Aorta (tissue), 5 donors: ENCODE measurements around the gene ALPG. TPM values are rescaled to one million over a fixed set of nuclear protein-coding genes. Genes with fewer than 3 reads are reported as not detected.
"Not testable (repeated sequence)": the region's sequence is repeated elsewhere in the genome, so short reads cannot be mapped to it uniquely, and the experiment has no call there.

Experiments
- ATAC-seq: fragments of 200-7000 bp; cut with Tn5 transposase; one replicate; pipeline ENCODE4 v1.9.1; 2022; ENCODE audit warnings: moderate library complexity; ENCODE audit not compliant: low FRiP score
- DNase-seq, 2 donors: peaks; one replicate each; pipeline ENCODE4 v3.0.0-alpha.2; 2020
- H3K27ac ChIP-seq, 2 donors: one replicate each; pipeline ENCODE4 v1.5.1; 2013; ENCODE audit warnings: low read length in 2 of 2, mild to moderate bottlenecking in 2 of 2, moderate library complexity in 2 of 2, control low read depth in 1 of 2, inconsistent platforms in 1 of 2, low read depth in 1 of 2
- H3K27me3 ChIP-seq, 2 donors: one replicate each; pipeline ENCODE4 v1.6.1; 2013; ENCODE audit warnings: control low read depth in 1 of 2, low read length in 1 of 2, mild to moderate bottlenecking in 1 of 2, moderate library complexity in 1 of 2; ENCODE audit not compliant: insufficient read depth in 2 of 2, control insufficient read depth in 1 of 2
- H3K36me3 ChIP-seq, 2 donors: one replicate each; pipeline ENCODE4 v1.6.1; 2013; ENCODE audit warnings: control low read depth in 1 of 2, low read length in 1 of 2, mild to moderate bottlenecking in 1 of 2; ENCODE audit not compliant: insufficient read depth in 2 of 2, control insufficient read depth in 1 of 2
- H3K4me1 ChIP-seq, 2 donors: one replicate each; pipeline ENCODE4 v1.6.1; 2013; ENCODE audit warnings: low read length in 2 of 2, control low read depth in 1 of 2, mild to moderate bottlenecking in 1 of 2, moderate library complexity in 1 of 2; ENCODE audit not compliant: insufficient read depth in 2 of 2, control insufficient read depth in 1 of 2
- H3K4me3 ChIP-seq, 2 donors: one replicate each; pipeline ENCODE4 v1.5.1; 2013; ENCODE audit warnings: low read length in 2 of 2, control low read depth in 1 of 2, mild to moderate bottlenecking in 1 of 2
- H3K9me3 ChIP-seq: one replicate; pipeline ENCODE4 v1.6.1; 2013; ENCODE audit warnings: mild to moderate bottlenecking, low read length; ENCODE audit not compliant: control insufficient read depth
- WGBS, 2 donors: extraction: QIAGEN DNeasy Blood & Tissue Kit; methylation state at CpG; one replicate each; pipeline ENCODE4 v1.1.7; 2013; 5-methylcytosine and 5-hydroxymethylcytosine counted together
- intact Hi-C, 2 donors: fragments of 100-400 bp; cut with DNase I; formaldehyde crosslinking; loops; one replicate each; pipeline versions ENCODE4 v1.14.2 to v1.15.0; 2022
- polyA plus RNA-seq, 2 donors: library from polyadenylated mRNA; stranded (reverse); fragments of 200-250 nt; gene quantifications; one replicate each; pipeline ENCODE4 v1.2.3, GENCODE V29; 2013
- total RNA-seq, 2 donors: library from RNA; stranded (reverse); fragmentation: NEBNext Ultra II Directional; extraction: Animal tissue kit (Norgen Biotek cat#: 25700); gene quantifications; one replicate each; pipeline ENCODE4 v1.2.1, GENCODE V29; 2021
- donor health status: healthy with polysubstance abuse.
- donor health status: Bipolar disorder and iron deficiency.
- donor health status: DM: no; HTN: no; CAD: no.
- donor health status: DM: no; HTN: no; CAD: no.
- donor health status: DM: yes; HTN: yes; CAD: no.

Gene ALPG
- total and polyA plus RNA-seq, 4 donors, result not detected

DNA sequence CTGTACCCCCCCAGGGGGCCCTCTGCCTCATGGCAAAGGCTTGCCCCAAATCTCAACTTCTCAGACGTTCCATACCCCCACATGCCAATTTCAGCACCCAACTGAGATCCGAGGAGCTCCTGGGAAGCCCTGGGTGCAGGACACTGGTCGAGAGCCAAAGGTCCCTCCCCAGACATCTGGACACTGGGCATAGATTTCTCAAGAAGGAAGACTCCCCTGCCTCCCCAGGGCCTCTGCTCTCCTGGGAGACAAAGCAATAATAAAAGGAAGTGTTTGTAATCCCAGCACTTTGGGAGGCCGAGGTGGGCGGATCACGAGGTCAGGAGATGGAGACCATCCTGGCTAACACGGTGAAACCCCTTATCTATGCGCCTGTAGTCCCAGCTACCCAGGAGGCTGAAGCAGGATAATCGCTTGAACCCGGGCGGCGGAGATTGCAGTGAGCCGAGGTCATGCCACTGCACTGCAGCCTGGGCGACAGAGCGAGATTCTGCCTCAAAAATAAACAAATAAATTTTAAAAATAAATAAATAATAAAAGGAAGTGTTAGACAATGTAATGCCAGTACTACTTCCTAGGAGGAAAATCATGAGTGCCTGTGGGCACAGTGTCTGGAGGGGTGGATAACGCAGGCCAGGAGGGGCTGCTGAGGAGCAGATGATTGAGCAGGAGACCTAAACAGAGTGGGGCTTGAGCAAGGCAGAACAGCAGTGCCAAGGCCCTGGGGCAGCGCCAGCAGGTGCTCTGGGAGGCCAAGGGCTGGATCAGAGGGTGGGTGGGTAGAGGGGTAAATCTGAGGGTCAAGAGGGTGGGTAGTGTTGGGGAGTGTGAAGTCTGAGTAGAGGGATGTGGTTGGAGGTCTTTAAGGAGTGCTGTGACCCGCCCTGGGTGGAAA, 24.1 kb upstream of the ALPG start:
- DNase-seq, result peak; percentile 13 to 25
- no peaks in the 10 kb centered on the region for H3K36me3 ChIP-seq
- WGBS, 2 donors, result 53 to 58% methylated on average over 18 of the region's 18 CpGs

DNA sequence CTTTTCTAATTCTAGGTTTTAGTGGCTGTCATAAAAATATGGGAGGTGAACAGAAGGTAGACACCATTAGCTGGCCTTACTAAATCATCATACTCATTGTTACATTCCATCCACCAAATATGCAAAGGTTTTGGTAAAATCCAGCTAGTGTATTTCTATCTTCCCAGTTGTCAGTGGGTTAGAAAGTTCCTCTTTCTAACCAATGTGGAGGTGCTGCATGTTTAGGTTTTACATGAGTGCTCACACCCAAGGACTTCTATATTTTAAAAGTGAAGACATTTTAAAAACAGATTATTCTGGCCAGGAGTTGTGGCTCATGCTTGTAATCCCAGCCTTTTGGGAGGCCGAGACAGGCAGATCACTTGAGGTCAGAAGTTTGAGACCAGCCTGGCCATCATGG, 22.2 kb upstream of the ALPG start:
- no peak overlapping the region for H3K4me3 ChIP-seq
- DNase-seq (peak in 1 of 2 donors; percentile 2), ATAC-seq (no peak)
- intact Hi-C loops, result no loop called here
- H3K27me3 ChIP-seq, result peaks cover 0 to 2% of the 10 kb centered on the region in 2 donors
- no peaks in the 10 kb centered on the region for H3K4me1 ChIP-seq
- H3K9me3 ChIP-seq, result no peaks in the 10 kb centered on the region
- 88 to 93% methylated on average over 1 of the region's 1 CpG for WGBS, 2 donors
- H3K27ac ChIP-seq, result no peak overlapping the region
- no peaks in the 10 kb centered on the region for H3K36me3 ChIP-seq

More for the DNA sequence above, 24.1 kb upstream of the ALPG start:
- no peaks in the 10 kb centered on the region for H3K4me1 ChIP-seq
- no peak overlapping the region for H3K4me3 ChIP-seq
- no peaks in the 10 kb centered on the region for H3K9me3 ChIP-seq
- no peak overlapping the region for H3K27ac ChIP-seq
- ATAC-seq, result no peak
- peaks cover 0 to 2% of the 10 kb centered on the region in 2 donors for H3K27me3 ChIP-seq
- intact Hi-C loops, result no loop called here

DNA sequence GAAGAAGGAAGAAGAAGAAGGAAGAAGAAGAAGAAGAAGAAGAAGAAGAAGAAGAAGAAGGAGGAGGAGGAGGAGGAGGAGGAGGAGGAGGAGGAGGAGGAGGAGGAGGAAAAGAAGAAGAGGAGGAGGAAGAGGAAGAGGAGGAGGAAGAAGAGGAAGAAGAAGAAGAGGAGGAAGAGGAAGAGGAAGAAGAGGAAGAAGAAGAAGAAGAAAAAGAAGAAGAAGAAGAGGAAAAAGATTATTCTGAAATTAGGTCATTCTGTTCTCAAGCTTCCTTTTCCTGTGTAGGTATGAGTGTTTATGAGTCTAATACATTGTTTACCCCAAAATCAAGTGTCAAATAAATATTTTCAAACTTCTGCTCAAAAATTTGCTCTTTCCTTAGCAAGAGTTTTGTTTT, 21.6 kb upstream of the ALPG start:
- H3K36me3 ChIP-seq, DNase-seq, H3K27ac ChIP-seq, H3K9me3 ChIP-seq, intact Hi-C loops, H3K27me3 ChIP-seq, H3K4me3 ChIP-seq, ATAC-seq, H3K4me1 ChIP-seq: not testable (repeated sequence)

DNA sequence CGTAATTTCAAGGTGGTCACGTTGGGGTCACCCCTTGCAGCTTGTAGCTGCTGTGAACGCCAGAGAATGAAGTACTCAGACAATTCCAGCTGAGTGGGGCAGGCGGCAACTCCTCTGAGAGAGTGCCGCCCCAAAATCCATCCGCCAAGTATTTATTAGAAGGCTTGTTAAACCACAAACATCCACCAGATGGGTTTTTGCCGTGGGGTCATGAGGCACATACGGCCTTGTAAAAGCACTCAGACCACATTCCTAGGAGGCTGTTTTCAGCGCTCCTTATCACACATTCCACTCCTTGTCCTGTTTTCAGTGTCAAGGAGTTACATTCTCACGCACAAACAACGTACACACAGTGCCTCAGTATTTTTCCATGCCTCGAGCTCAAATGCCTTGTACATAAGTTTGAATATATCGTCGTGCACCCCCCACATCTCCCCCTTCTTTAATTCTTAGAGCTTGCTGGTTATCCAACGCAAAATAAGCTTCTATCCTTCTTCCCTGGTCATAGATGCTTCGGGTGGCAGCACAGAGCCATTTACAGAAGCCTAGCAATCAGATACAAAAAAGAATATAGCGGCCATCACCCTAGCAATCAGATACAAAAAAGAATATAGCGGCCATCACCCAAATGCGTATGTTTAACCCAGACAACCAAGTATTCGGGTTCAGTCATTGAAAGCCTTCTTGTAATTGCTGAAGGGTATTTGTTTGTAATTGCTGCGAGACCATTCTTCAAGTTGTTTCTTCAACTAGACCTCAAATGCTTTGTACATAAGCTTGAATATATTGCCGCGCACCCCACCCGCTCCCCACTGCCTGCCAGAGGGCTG, 20.8 kb upstream of the ALPG start:
- intact Hi-C loops, result no loop called here
- H3K4me3 ChIP-seq, result no peak overlapping the region
- no peaks in the 10 kb centered on the region for H3K36me3 ChIP-seq
- H3K9me3 ChIP-seq, result no peaks in the 10 kb centered on the region
- no peaks in the 10 kb centered on the region for H3K4me1 ChIP-seq
- H3K27me3 ChIP-seq, result peaks cover 0 to 2% of the 10 kb centered on the region in 2 donors
- WGBS, 2 donors, result 8 to 11% methylated on average over 24 of the region's 24 CpGs
- DNase-seq (peak in 1 of 2 donors; percentile 7), ATAC-seq (no peak)
- H3K27ac ChIP-seq, result no peak overlapping the region

DNA sequence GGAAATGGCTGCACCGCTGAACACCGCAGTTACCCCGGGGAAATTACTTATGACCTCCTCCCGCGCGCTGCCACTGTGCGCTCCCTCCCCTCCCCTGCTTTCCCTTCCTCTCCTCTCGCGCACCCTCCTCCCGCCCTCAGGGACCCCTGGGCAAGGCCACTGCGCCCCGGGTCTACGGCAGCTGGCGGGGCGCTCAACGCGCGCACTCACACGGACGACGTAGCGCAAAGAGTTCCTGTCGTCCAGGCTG, 20.2 kb upstream of the ALPG start:
- no peak overlapping the region for H3K27ac ChIP-seq
- intact Hi-C loops, result no loop called here
- ATAC-seq (no peak), DNase-seq (peak; percentile 29 to 62)
- H3K4me3 ChIP-seq, result no peak overlapping the region
- H3K9me3 ChIP-seq, result no peaks in the 10 kb centered on the region
- H3K36me3 ChIP-seq, result no peaks in the 10 kb centered on the region
- H3K27me3 ChIP-seq, result peaks cover 0 to 2% of the 10 kb centered on the region in 2 donors
- 1 to 3% methylated on average over 23 of the region's 23 CpGs for WGBS, 2 donors
- H3K4me1 ChIP-seq, result no peaks in the 10 kb centered on the region

DNA sequence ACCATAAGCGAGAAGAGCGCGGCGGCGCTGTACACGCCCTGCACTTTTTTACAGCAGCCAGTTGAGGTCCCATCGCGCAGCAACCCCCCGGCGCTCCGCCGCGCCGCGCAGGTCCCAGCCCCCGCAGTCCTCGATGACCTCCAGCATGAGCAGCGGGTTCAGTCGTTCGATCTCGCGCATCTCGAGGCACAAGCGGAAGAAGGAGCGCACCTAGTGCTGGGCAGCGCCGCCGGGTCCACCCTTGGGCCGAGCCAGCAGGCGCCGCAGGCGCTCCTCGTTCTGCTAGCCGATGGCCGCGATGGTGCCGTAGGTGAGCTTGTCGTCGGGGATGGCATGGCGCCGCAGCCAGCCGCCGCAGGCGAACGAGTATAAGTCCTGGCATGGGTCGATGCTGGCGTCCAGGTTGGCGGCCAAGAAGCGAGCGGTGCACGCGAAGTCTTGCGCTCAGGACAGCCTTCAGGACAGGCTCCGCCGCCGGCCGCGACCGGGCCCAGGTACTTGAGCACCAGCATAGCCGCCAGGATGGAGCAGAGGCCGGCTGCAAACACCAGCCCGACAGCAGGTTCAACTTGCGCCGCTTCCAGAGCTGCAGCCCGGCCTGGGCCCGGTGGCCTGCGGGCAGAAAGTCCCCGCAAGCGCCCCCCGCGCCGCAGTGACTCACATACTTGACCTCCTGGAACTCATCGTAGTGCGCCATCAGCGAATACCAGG, 19.7 kb upstream of the ALPG start:
- ATAC-seq (no peak), DNase-seq (peak; percentile 40 to 74)
- Histone ChIP-seq H3K27me3 (peaks cover 0 to 2% of the 10 kb centered on the region in 2 donors), H3K27ac (no peak overlapping the region), H3K4me3 (no peak overlapping the region), H3K9me3 (no peaks in the 10 kb centered on the region), H3K4me1 (no peaks in the 10 kb centered on the region), H3K36me3 (no peaks in the 10 kb centered on the region)
- intact Hi-C loops, result no loop called here
- WGBS, 2 donors, result 4 to 5% methylated on average over 74 to 75 of the region's 75 CpGs

DNA sequence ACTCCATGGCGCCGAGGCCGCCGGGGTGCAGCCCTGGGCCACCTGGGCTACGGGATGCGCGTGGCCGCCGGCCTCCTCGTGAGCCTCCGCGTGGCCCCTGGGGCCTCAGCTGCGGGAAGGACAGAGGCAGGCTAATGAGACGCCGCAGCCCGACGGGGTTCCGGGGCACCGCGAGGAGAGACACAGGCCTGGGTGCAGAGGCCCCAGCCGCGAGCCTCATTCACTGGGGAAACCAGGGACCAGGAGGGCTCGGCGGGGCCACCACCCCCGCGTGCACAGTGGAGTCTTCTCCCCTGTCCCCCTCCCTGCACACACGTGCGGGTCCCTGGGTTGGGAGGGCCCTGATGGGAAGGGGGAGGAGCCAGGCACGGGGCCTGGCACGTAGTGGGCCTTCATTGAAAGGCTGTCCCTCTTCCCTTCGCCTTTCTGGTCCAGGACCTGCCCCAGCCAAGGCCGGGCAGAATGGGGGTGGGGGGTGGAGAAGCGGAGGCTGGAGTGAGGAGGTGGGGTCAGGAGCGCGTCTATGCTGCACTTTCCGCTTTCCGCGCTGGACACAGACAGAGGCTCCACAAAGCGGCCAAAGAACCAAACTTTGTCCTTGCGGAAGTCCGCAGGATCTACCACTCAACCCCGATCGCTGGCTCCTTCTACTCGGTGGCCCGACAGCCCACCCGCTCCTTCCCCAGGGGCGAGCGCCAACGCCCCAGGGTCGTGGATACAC, 19.0 kb upstream of the ALPG start:
- no peaks in the 10 kb centered on the region for H3K36me3 ChIP-seq
- 4 to 5% methylated on average over 45 to 50 of the region's 50 CpGs for WGBS, 2 donors
- peak; percentile 40 for ATAC-seq
- H3K27me3 ChIP-seq, result peaks cover 0 to 2% of the 10 kb centered on the region in 2 donors
- H3K4me3 ChIP-seq, result no peak overlapping the region
- H3K4me1 ChIP-seq, result no peaks in the 10 kb centered on the region
- no peaks in the 10 kb centered on the region for H3K9me3 ChIP-seq
- H3K27ac ChIP-seq, result no peak overlapping the region
- DNase-seq, result peak; percentile 18 to 52
- intact Hi-C loops, result no loop called here

DNA sequence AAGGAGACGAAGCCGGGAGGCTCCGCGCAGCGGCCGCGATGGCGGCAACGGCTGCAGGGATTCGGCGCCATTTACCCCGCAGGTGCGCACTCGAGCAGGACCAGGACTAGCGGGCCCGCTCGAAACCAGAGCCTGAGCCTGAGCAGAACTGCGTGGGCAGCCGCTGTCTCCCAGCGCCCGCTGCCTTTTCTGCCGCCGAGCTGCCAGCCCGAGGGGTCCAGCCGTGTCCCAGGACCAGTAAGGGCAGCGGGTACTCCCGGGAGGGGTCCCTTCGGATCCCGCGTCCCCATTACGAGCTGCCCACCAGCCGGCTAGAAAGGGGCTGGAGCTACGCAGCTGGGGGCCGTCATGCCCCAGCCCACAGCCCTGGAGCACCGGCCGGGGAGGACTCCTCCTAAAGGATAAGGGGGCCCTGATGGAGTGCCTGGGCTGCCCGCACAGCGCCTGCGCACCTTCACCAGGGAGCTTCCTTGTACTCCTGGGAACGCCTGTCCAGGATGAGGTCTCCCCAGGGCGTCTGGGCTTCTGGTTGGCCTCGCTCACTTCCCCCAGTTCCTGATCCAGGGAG, 18.2 kb upstream of the ALPG start:
- no peak for ATAC-seq
- WGBS, 2 donors, result 7% methylated on average over 42 of the region's 42 CpGs
- H3K27me3 ChIP-seq, result peaks cover 0 to 2% of the 10 kb centered on the region in 2 donors
- intact Hi-C loops, result no loop called here
- H3K27ac ChIP-seq, result no peak overlapping the region
- no peaks in the 10 kb centered on the region for H3K9me3 ChIP-seq
- H3K4me3 ChIP-seq, result no peak overlapping the region
- no peaks in the 10 kb centered on the region for H3K36me3 ChIP-seq
- H3K4me1 ChIP-seq, result no peaks in the 10 kb centered on the region
- peak; percentile 13 to 68 for DNase-seq
